Measurements from ENCODE around the gene ADGRG2.

GRCh38 chrX:18985186-18985435, 137.2 kb downstream of the ADGRG2 start:
- no peak for TF ChIP-seq SNAPC5 (CRISPR knock-in tag; IDR thresholded peaks at IDR 0.05; ENCODE audit: borderline replicate concordance)
- no peak for TF ChIP-seq MNT (IDR thresholded peaks at IDR 0.05)
- TF ChIP-seq ZNF784 (CRISPR knock-in tag; IDR thresholded peaks at IDR 0.05; ENCODE audit: borderline replicate concordance): no peak
- no peak for TF ChIP-seq ATF7 (IDR thresholded peaks at IDR 0.05)
- TF ChIP-seq ATF7 (CRISPR knock-in tag; IDR thresholded peaks at IDR 0.05): no peak

All from HepG2 (cell line).